22Rv1 (cell line): ENCODE data around the gene OTUB1.

Experiments used
- H3K27ac ChIP-seq: fragments of 450-650 bp; 2 replicates; pipeline ENCODE4 v1.5.1; 2017
- CTCF ChIP-seq: fragments of 450-650 bp; IDR thresholded peaks from 2 replicates; pipeline ENCODE4 v1.5.1; 2017; ENCODE audit warnings: mild to moderate bottlenecking
- ZFX ChIP-seq: fragments of 450-650 bp; IDR thresholded peaks from 2 replicates; pipeline ENCODE4 v1.6.1; 2017; ENCODE audit warnings: antibody characterized with exemption, borderline replicate concordance

The OTUB1 gene

GRCh38 chr11:63942803-63943202, 43.4 kb upstream of the OTUB1 start:
- TF ChIP-seq ZFX, result no peak
- no peak for TF ChIP-seq CTCF
- H3K27ac ChIP-seq, result no peak overlapping the region

GRCh38 chr11:63944987-63945386, 41.3 kb upstream of the OTUB1 start:
- TF ChIP-seq CTCF (no peak), ZFX (no peak)
- 0 out of 2 replicates have a peak overlapping the region, but pooled peaks have one; percentile 20 for H3K27ac ChIP-seq

GRCh38 chr11:63945477-63946163, 40.6 kb upstream of the OTUB1 start:
- TF ChIP-seq CTCF (peak; percentile 74), ZFX (no peak)
- 0 out of 2 replicates have a peak overlapping the region, but pooled peaks have one; percentile 20 for H3K27ac ChIP-seq

GRCh38 chr11:63951779-63952536, 34.3 kb upstream of the OTUB1 start:
- no peak overlapping the region for H3K27ac ChIP-seq
- TF ChIP-seq ZFX (no peak), CTCF (no peak)

- H3K27ac ChIP-seq, result no peak overlapping the region
- TF ChIP-seq CTCF (no peak), ZFX (no peak)
Measured at GRCh38 chr11:63952570-63952969, 33.7 kb upstream of the OTUB1 start.

GRCh38 chr11:63958008-63958407, 28.2 kb upstream of the OTUB1 start:
- TF ChIP-seq ZFX (no peak), CTCF (no peak)
- H3K27ac ChIP-seq, result no peak overlapping the region
